Glutamatergic neuron (in vitro differentiated cells): ENCODE results near the gene GALNS. TPM values are rescaled to one million over a fixed set of nuclear protein-coding genes. Genes with fewer than 3 reads are reported as not detected.

Experiments
- DNase-seq: peaks from one replicate; pipeline ENCODE4 v3.0.0; 2022
- H3K27ac Mint-ChIP-seq: one replicate; pipeline ENCODE4 v1.8.0; 2020; ENCODE audit warnings: mild to moderate bottlenecking, mixed read lengths, inconsistent platforms; ENCODE audit not compliant: unreplicated experiment
- H3K27me3 Mint-ChIP-seq: one replicate; pipeline ENCODE4 v1.8.0; 2020; ENCODE audit warnings: mild to moderate bottlenecking, moderate library complexity, mixed read lengths, inconsistent platforms; ENCODE audit not compliant: unreplicated experiment
- H3K36me3 Mint-ChIP-seq: one replicate; pipeline ENCODE4 v1.8.0; 2020; ENCODE audit warnings: mild to moderate bottlenecking, mixed read lengths, inconsistent platforms; ENCODE audit not compliant: unreplicated experiment
- H3K4me1 Mint-ChIP-seq: one replicate; pipeline ENCODE4 v1.8.0; 2020; ENCODE audit warnings: mild to moderate bottlenecking, low read depth, mixed read lengths, inconsistent platforms; ENCODE audit not compliant: unreplicated experiment
- H3K4me3 Mint-ChIP-seq: one replicate; pipeline ENCODE4 v1.8.0; 2020; ENCODE audit warnings: mild to moderate bottlenecking, mixed read lengths, inconsistent platforms; ENCODE audit not compliant: unreplicated experiment
- H3K9me3 Mint-ChIP-seq: one replicate; pipeline ENCODE4 v1.8.0; 2020; ENCODE audit warnings: mild to moderate bottlenecking, moderate library complexity, mixed read lengths, inconsistent platforms; ENCODE audit not compliant: unreplicated experiment
- total RNA-seq: library from RNA; stranded (reverse); fragmentation: NEBNext Ultra II Directional; extraction: Animal tissue kit (Norgen Biotek cat#: 25700); gene quantifications from one replicate; pipeline ENCODE4 v1.2.1, GENCODE V29; 2021; ENCODE audit not compliant: unreplicated experiment
- TF ChIP-seq, protein P1 (sequence below): fragments of 200-600 bp; sonication (generic); IDR thresholded peaks from one replicate; pipeline ENCODE4 v1.5.0; 2021; ENCODE audit not compliant: partially characterized antibody, unreplicated experiment

GALNS gene
- total RNA-seq, 1 donor from 2014 or later = 31.7 TPM

DNA sequence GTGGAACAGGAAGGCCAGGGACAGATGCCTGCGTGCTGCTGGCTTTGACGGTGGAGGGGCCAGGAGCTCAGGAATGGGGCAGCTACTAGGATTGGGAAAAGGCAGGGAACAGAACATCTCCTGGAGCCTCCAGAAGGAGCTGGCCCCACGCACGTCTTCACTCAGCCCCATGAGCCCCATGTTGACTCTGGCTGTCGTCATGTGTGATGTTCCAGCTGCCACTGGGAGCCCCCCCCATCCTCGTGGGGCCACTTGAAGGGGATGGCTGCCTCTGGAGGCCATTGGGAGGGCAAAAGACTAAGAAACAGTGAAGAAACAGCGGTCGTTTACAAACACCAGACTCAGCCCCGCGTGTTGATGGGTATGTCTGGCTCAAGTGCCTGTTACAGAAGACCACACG lies 26.5 kb downstream of the GALNS start:
- no peak overlapping the region for H3K4me3 Mint-ChIP-seq
- DNase-seq = no peak
- H3K27ac Mint-ChIP-seq = no peak overlapping the region
- H3K4me1 Mint-ChIP-seq = no peaks in the 10 kb centered on the region
- TF ChIP-seq, protein P1, sequence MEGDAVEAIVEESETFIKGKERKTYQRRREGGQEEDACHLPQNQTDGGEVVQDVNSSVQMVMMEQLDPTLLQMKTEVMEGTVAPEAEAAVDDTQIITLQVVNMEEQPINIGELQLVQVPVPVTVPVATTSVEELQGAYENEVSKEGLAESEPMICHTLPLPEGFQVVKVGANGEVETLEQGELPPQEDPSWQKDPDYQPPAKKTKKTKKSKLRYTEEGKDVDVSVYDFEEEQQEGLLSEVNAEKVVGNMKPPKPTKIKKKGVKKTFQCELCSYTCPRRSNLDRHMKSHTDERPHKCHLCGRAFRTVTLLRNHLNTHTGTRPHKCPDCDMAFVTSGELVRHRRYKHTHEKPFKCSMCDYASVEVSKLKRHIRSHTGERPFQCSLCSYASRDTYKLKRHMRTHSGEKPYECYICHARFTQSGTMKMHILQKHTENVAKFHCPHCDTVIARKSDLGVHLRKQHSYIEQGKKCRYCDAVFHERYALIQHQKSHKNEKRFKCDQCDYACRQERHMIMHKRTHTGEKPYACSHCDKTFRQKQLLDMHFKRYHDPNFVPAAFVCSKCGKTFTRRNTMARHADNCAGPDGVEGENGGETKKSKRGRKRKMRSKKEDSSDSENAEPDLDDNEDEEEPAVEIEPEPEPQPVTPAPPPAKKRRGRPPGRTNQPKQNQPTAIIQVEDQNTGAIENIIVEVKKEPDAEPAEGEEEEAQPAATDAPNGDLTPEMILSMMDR = no peak
- no peaks in the 10 kb centered on the region for H3K36me3 Mint-ChIP-seq
- peaks cover 2% of the 10 kb centered on the region for H3K27me3 Mint-ChIP-seq
- peaks cover 3% of the 10 kb centered on the region for H3K9me3 Mint-ChIP-seq

DNA sequence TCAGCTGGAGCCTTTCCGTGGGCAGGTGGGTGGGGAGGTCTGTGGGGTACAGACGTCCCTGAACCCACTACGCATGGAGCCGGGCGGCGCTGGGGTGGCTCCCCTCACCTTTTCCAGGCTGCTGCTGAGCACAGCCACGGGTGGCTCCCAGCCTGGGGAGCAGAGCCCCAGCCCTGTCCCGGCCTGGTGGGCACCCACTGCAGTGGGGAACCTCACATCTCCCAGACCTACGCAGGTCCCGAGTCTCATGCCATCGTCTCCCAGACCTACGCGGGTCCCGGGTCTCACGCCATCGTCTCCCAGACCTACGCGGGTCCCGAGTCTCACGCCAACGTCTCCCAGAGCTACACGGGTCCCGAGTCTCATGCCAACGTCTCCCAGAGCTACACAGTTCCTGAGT lies 28.0 kb downstream of the GALNS start:
- H3K27me3 Mint-ChIP-seq = peaks cover 2% of the 10 kb centered on the region
- no peak overlapping the region for H3K27ac Mint-ChIP-seq
- H3K9me3 Mint-ChIP-seq = peaks cover 1% of the 10 kb centered on the region
- no peaks in the 10 kb centered on the region for H3K36me3 Mint-ChIP-seq
- DNase-seq = no peak
- H3K4me1 Mint-ChIP-seq = no peaks in the 10 kb centered on the region
- no peak overlapping the region for H3K4me3 Mint-ChIP-seq
- TF ChIP-seq, protein P1 = no peak

DNA sequence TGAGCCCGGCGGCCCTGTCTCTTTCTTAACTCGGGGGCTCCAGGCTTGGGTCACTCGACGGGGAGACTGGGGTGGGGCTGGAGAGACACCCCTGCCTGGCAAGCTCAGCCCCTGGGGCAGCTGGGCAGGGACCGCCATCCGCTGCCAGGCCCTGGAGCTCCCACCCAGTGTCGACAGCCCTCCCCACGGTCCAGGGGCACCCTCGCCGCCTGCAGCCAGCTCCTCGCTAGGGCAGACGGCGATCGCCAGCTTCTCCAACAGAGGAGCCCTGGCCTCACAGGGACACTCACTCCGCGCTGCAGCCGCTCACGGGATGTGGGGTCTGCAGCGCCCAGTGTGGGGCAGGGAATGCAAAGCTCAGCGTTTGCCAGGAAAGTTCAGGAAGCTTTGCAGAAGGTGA lies 29.0 kb downstream of the GALNS start:
- Mint-ChIP-seq H3K4me3 (no peak overlapping the region), H3K36me3 (no peaks in the 10 kb centered on the region), H3K4me1 (no peaks in the 10 kb centered on the region), H3K27me3 (peaks cover 5% of the 10 kb centered on the region), H3K9me3 (peaks cover 1% of the 10 kb centered on the region), H3K27ac (no peak overlapping the region)
- TF ChIP-seq, protein P1 = no peak
- DNase-seq = no peak

DNA sequence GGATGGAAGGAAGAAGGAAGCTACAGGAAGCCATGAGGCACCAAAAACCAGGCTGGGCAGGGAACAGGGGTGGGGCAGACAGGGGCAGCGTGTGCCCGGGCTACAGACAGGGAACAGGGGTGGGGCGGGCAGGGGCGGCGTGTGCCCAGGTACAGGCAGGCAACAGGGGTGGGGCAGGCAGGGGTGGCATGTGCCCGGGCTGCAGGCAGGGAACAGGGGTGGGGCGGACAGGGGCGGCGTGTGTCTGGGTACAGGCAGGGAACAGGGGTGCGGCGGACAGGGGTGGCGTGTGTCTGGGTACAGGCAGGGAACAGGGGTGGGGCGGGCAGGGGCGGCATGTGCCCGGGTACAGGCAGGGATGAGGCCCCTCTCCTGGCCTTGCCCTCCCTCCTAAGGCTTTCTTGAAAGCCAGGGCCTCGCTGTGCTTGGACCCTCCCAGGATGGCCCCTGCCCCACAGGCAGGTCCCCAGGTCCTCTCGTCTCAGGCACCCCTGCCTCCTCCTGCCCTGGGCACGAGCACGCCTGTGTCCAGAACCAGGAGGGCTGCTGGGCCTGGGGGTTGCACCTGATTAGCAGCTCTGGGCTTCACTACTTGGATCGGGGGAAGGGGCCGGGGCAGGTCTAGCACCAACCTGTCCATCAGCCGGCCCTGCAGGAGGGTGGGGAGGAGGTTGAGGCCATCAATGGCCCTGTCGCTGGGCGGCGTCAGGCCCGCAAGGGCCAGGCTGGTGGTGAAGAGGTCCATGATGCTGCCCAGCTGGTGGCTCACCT lies 30.5 kb downstream of the GALNS start:
- Mint-ChIP-seq H3K27ac (no peak overlapping the region), H3K4me3 (no peak overlapping the region), H3K9me3 (peaks cover 1% of the 10 kb centered on the region), H3K36me3 (no peaks in the 10 kb centered on the region), H3K4me1 (no peaks in the 10 kb centered on the region), H3K27me3 (peaks cover 7% of the 10 kb centered on the region)
- TF ChIP-seq, protein P1 = no peak
- DNase-seq = no peak

DNA sequence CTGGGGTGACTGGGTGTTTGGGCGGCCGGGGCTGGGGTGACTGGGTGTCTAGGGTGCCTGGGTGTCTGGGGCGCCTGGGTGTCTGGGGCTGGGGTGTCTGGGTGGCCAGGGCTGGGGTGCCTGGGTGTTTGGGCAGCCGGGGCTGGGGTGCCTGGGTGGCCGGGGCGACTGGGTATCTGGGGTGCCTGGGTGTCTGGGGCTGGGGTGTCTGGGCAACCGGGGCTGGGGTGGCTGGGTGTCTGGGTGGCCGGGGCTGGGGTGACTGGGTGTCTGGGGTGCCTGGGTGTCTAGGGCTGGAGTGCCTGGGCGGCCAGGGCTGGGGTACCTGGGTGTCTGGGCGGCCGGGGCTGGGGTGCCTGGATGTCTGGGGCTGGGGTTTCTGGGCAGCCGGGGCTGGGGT lies 31.6 kb downstream of the GALNS start:
- TF ChIP-seq, protein P1 = no peak
- Mint-ChIP-seq H3K36me3 (no peaks in the 10 kb centered on the region), H3K27ac (no peak overlapping the region)

More for the DNA sequence above, 31.6 kb downstream of the GALNS start:
- H3K9me3 Mint-ChIP-seq = peaks cover 1% of the 10 kb centered on the region
- no peak overlapping the region for H3K4me3 Mint-ChIP-seq
- H3K4me1 Mint-ChIP-seq = no peaks in the 10 kb centered on the region
- DNase-seq = no peak
- H3K27me3 Mint-ChIP-seq = peaks cover 5% of the 10 kb centered on the region
